Tibial nerve (tissue), 4 donors: ENCODE results near the gene ERG.

Experiments
- CTCF ChIP-seq, 5 experiments: fragments of 200-600 bp in 3 of 5; fragments of 450-650 bp in 2 of 5; sonication (generic) in 3 of 5; IDR thresholded peaks; one replicate each; pipeline ENCODE4 v1.5.1; 2016 to 2019; ENCODE audit warnings: antibody characterized with exemption in 5 of 5, mild to moderate bottlenecking in 3 of 5, moderate library complexity in 2 of 5
- EP300 ChIP-seq, 2 donors: sonication (generic); formaldehyde crosslinking; IDR thresholded peaks; one replicate each; pipeline ENCODE4 v1.6.1; 2017; ENCODE audit warnings: antibody characterized with exemption in 2 of 2, mild to moderate bottlenecking in 1 of 2

- TF ChIP-seq CTCF (IDR thresholded peaks at IDR 0.05) (no peak), EP300 (IDR thresholded peaks at IDR 0.05) (no peak)
These were observed 46.4 kb upstream of the ERG start for GRCh38 chr21:38544661-38545060.
